NOMO-1 treated with dmso at 0.1 percent for 144 hours (cell line): ENCODE measurements around the gene ASB17.
"Not testable (repeated sequence)": the region's sequence is repeated elsewhere in the genome, so short reads cannot be mapped to it uniquely, and the experiment has no call there.

Experiments used
- DNase-seq: peaks from one replicate; lab custom pipeline; 2025; ENCODE audit not compliant: unreplicated experiment; lab: John Stamatoyannopoulos, UW

The ASB17 gene, protein sequence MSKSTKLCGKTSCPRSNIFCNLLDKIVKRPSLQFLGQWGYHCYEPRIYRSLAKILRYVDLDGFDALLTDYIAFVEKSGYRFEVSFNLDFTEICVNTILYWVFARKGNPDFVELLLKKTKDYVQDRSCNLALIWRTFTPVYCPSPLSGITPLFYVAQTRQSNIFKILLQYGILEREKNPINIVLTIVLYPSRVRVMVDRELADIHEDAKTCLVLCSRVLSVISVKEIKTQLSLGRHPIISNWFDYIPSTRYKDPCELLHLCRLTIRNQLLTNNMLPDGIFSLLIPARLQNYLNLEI

DNA sequence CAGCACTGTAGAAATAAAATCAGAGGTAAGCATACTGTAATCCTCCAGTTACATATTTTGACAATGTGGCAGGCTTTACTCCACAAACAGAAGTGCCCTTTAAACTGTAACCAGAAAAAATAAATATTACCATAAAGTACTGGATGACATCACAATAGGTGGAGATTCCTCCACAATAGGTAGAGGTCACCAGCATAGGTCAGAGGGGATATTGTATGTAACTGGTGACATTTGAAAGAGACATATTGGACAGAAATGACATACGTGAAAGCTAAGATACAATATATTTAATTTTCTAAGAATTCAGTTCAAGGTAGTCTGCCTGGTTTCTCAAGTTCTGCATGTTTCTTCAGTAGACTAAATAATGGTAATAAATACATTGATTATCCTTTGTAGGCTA lies at the start of gene ASB17:
Gene ASB17, minus strand, starts transcription at position 101 of the 400 bp plus-strand sequence. CDS start 113 bp downstream, outside the sequence.
- no peak for DNase-seq

GRCh38 chr1:75980972-75981897 lies 49.0 kb upstream of the ASB17 start:
- no peak for DNase-seq

DNA sequence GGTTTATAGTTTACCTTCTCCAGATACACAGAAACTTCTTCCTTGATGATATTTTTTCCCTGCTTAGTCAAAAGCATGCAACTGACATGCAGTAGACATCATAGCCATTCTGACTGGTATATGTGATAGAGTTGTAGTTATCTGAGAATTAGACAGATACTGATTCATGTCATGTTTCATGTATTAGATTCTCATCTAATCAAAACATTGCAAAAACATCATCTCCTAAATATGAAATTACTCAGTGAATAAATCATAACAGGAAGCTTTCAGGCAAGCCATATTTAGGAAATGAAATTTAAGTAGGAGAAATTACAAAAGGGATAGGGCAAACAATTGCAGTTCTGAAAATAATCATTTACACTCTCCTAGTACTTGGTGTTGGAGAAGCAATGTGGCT lies 38.4 kb upstream of the ASB17 start:
- DNase-seq: no peak

DNA sequence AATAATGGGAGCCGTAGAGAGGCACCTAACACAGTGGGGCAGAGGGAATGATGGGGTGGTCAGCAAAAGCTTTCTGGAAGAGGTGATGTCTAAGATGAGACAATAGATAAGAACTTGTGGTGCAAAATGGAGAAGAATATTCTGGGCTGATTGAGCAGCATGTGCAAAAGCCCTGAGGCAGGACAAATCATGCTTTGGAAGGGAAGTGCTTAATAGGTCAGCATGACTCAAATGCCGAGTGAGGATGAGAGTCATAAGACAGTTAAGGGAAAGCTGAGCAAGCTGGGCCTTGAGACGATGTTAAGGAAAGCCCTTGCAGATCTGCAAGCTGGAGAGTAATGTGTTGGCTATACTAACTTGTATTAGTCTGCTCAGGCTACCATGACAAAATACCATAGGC lies 37.3 kb upstream of the ASB17 start:
- no peak for DNase-seq

DNA sequence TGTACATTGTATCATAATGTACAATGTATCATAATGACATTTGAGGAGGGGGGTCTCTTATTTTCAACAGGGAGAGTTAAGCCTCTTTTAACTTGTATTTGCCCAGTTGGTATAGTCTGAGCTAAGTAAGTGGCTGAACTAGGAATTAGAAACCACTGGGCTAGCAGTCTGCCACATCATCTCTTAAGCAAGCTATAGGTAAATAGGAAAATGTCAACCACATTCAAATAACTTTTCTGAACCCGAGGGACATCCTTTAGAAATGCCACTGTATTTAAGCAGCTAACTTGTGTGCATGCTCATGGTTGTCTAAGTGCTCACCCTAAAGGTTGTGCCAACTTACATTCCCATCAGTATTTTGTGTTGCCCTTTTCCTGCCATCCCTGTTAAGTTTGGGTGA lies 35.5 kb upstream of the ASB17 start:
- DNase-seq: no peak

- no peak for DNase-seq
These were observed 32.7 kb upstream of the ASB17 start for GRCh38 chr1:75964760-75965408.

DNA sequence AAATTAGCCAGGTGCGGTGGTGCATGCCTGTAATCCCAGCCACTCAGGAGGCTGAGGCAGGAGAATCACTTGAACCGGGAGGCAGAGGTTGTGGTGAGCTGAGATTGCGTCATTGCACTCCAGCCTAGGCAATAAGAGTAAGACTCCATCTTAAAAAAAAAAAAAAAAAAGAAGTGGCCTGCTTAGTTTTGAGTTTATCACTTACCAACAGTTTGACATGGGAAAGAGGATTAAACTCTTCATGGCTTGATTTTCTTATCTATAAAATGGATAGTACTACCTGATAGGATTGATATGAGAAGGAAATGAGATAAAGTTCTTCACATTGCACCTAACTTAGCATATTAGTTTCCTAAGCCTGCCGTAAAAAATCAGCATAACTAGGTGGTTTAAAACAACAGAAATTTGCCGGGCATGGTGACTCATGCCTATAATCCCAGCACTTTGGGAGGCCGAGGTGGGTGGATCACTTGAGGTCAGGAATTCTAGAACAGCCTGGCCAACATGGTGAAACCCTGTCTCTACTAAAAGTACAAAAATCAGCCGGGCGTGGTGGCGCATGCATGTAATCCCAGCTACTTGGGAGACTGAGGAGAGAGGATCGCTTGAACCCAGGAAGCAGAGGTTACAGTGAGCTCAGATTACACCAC lies 32.0 kb upstream of the ASB17 start:
- not testable (repeated sequence) for DNase-seq

DNA sequence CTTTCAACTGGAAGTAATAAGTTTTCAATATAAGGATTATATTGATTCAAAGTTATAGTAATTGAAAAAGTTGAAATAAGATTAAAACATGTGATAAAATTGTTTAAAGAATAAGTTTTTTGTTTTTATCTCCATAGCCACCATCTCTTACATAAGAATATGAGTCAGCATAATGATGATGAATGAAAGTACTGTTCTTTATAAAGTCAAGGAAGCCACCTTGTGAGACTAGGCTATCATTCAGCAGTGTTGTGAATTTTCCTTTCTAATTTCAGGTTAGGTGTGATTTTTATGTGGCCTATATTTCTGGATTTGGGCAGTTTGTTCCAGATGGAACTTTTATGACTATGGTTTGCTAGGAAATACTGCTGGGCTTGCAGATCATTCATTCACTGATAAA lies 22.4 kb upstream of the ASB17 start:
- DNase-seq: no peak

- DNase-seq: no peak
These were observed 21.3 kb upstream of the ASB17 start for GRCh38 chr1:75953461-75953860.

GRCh38 chr1:75952016-75952415 lies 19.8 kb upstream of the ASB17 start:
- no peak for DNase-seq

DNA sequence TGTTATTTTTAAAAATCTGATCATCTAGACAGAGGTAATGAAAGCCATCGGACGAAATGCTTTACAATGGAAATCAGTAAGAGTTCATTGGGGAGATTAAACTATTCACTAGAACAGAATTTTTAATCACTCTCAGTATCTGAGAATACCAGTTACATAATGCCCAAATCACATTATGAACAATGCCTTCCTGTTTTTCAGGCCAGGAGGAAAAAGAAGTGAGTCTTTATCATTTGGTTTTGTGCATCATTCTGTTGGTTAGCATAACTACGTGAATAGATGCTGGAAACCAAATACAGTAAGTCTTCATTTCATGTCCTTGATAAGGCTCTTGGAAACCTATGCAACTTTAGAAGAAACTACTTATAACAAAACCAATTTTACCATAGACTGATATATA lies 18.0 kb upstream of the ASB17 start:
- DNase-seq: no peak

DNA sequence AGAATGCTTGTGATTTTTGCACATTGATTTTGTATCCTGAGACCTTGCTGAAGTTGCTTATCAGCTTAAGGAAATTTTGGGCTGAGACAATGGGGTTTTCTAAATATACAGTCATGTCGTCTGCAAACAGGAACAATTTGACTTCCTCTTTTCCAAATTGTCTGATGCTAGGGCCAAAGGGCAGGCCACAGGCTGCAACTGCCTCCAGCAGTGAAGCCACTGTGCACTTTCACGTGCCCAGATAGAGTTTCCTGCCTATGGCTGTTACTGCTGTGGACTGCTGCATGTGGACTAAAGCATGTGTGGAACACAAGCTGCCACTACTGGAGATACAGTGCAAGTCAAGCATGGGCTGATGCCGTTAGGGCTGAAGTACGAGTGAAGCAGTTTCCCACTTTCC lies 10.8 kb upstream of the ASB17 start:
- DNase-seq: peak; percentile 57

DNA sequence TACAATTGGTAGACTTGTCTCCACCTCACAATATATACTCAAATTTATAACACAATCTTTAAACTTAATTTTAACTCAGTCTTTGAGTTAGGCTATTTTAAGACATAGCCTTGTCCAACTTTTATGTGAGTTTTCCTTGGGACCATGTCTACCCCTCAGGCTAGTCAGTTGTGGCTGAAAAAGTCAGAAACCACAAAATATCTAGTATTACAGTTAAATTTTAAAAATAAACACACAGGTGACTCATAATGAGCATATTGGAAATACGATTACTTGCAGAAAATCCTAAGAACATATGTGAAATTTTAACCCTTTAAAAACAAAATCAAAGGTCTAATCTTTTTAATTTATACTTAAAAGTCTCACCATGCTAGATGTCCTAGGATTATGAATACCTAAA lies 4.8 kb upstream of the ASB17 start:
- no peak for DNase-seq

GRCh38 chr1:75922698-75923097 lies 9.5 kb downstream of the ASB17 start:
- no peak for DNase-seq

GRCh38 chr1:75916834-75917233 lies 15.4 kb downstream of the ASB17 start:
- no peak for DNase-seq

GRCh38 chr1:75908717-75909152 lies 23.5 kb downstream of the ASB17 start:
- DNase-seq: peak; percentile 33

DNA sequence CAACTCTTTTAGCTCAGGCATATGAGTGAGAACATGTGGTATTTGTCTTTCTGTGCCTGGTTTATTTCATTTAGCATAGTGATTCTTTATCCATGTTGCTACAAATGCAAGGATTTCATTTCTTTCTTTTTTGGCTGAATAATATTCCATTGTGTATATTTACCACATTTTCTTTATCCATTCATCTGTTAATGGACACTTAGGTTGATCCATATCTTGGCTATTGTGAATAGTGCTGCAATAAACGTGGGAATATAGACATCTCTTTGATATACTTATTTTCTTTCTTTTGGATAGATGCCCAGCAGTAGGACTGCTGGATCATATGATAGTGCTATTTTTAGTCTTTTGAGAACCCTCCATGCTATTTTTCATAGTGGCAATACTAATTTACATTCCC lies 30.8 kb downstream of the ASB17 start:
- no peak for DNase-seq

DNA sequence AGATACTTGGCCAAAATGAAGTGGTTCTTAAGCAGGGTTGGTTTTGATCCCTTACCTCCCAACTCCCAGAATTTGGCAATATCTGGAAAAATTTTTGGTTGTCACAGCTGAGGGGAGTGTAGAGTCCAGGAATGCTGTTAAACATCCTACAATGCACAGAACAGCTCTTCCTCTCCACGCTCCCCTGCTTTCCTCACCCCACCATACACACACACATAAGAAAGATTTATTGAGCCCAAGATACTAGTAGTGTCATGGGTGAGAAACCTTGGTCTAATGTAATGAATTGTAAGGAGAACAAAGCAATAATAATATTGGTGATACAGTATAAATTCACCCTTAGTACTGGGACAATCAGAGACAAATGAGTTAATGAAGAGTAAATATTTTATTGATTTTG lies 47.8 kb downstream of the ASB17 start:
- DNase-seq: no peak

DNA sequence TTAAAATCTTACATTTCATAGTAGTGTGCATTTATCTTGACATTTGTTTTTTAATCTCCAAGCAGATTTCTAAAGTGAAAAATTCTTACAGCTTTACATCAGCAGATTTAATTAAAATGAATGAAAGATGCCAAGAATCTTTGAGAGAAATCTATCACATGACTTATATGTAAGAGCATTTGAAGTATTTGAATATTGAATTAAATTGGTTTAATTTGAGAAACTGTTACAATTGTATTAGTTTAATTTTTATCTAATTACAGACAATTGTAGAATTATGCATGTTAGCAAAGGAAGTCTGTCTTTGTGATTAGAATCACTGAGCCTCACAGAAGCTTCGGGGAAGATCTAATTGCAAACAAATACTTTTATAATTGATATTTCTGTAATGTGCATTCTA lies 52.2 kb downstream of the ASB17 start:
- DNase-seq: no peak

DNA sequence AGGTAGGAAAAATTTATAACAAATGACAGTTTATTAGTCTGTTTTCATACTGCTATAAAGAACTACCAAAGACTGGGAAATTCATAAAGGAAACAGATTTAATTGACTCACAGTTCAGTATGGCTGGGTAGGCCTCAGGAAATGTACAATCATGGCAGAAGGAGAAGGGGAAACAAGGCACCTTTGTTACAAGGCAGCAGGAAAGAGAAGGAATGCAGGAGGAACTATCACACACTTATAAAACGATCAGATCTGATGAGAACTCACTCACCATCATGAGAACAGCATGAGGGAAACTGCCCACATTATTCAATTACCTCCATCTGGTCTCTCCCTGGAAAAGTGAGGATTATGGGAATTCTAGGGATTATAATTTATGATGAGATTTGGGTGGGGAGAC lies 61.3 kb downstream of the ASB17 start:
- DNase-seq: no peak
